Right cardiac atrium (tissue), 5 donors: Measurements from ENCODE around the gene CTSH. TPM values are rescaled to one million over a fixed set of nuclear protein-coding genes. Genes with fewer than 3 reads are reported as not detected.
A peak's percentile ranks its signal among the peaks of the same experiment; 100 is the strongest.

Source experiments
- ATAC-seq, 2 donors: fragments of 200-7000 bp; cut with Tn5 transposase; one replicate each; pipeline versions ENCODE4 v1.8.0 to v1.9.1; 2020; ENCODE audit warnings: moderate library complexity in 2 of 2, mild to moderate bottlenecking in 1 of 2
- DNase-seq, 3 donors: peaks; one replicate each; pipeline ENCODE4 v3.0.0-alpha.2; 2020
- H3K27ac ChIP-seq: one replicate; pipeline ENCODE4 v1.5.1; 2013; ENCODE audit warnings: mild to moderate bottlenecking, low read length, control low read depth, moderate library complexity
- H3K27me3 ChIP-seq: one replicate; pipeline ENCODE4 v1.6.1; 2013; ENCODE audit not compliant: control insufficient read depth, insufficient read depth
- H3K4me1 ChIP-seq: one replicate; pipeline ENCODE4 v1.6.1; 2013; ENCODE audit warnings: low read length; ENCODE audit not compliant: control insufficient read depth, insufficient read depth
- H3K4me3 ChIP-seq: one replicate; pipeline ENCODE4 v1.5.1; 2013; ENCODE audit warnings: low read length, control low read depth
- H3K9me3 ChIP-seq: one replicate; pipeline ENCODE4 v1.6.1; 2013; ENCODE audit warnings: low read length; ENCODE audit not compliant: control insufficient read depth
- WGBS: extraction: QIAGEN DNeasy Blood & Tissue Kit; methylation state at CpG from one replicate; pipeline ENCODE4 v1.1.7; 2013; 5-methylcytosine and 5-hydroxymethylcytosine counted together
- intact Hi-C, 4 donors: fragments of 100-400 bp; cut with DNase I; formaldehyde crosslinking; loops; one replicate each; pipeline versions ENCODE4 v1.11.0 to v1.14.0; 2022 to 2023
- long read RNA-seq, 4 donors: library from polyadenylated mRNA; unstranded; transcript quantifications; one replicate each; pipeline ENCODE4 v2.0.0, GENCODE V29; 2020 to 2021
- polyA plus RNA-seq: library from polyadenylated mRNA; stranded (reverse); fragments of 200-250 nt; gene quantifications from one replicate; pipeline ENCODE4 v1.2.3, GENCODE V29; 2013
- total RNA-seq, 4 donors: library from RNA; stranded (reverse); fragmentation: NEBNext Ultra II Directional; extraction: Animal tissue kit (Norgen Biotek cat#: 25700); gene quantifications; one replicate each; pipeline ENCODE4 v1.2.1, GENCODE V29; 2021
- donor health status: healthy with polysubstance abuse.
- donor health status: DM: no; HTN: yes; CAD: no.
- donor health status: DM: no; HTN: no; CAD: no.
- donor health status: DM: no; HTN: yes; CAD: no; lungs with severe emphysema.
- donor health status: DM: yes; HTN: yes; CAD: no.

Gene CTSH, protein sequence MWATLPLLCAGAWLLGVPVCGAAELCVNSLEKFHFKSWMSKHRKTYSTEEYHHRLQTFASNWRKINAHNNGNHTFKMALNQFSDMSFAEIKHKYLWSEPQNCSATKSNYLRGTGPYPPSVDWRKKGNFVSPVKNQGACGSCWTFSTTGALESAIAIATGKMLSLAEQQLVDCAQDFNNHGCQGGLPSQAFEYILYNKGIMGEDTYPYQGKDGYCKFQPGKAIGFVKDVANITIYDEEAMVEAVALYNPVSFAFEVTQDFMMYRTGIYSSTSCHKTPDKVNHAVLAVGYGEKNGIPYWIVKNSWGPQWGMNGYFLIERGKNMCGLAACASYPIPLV
- total RNA-seq (100 to 1,000 TPM in 1 of 4 donors, 10 to 100 TPM in 3; 41.0 to 101 (median 79.4) TPM), polyA plus RNA-seq (126 TPM)
- long read RNA-seq, donor 1, transcript CTSH-201 (12 exons, 2,190 nt): major isoform, 56 of 78 reads
- long read RNA-seq, donor 1, partial matches to known transcripts: 4 of 78 reads
- long read RNA-seq, donor 1, other reads (novel, unspliced or antisense): 18 of 78 reads
- long read RNA-seq, donor 2, transcript CTSH-201 (12 exons, 2,190 nt): major isoform, 36 of 42 reads
- long read RNA-seq, donor 2, partial matches to known transcripts: 3 of 42 reads
- long read RNA-seq, donor 2, other reads (novel, unspliced or antisense): 3 of 42 reads
- long read RNA-seq, donor 3, transcript CTSH-201 (12 exons, 2,190 nt): major isoform, 97 of 121 reads
- long read RNA-seq, donor 3, partial matches to known transcripts: 5 of 121 reads
- long read RNA-seq, donor 3, other reads (novel, unspliced or antisense): 19 of 121 reads
- long read RNA-seq, donor 4, transcript CTSH-201 (12 exons, 2,190 nt): major isoform, 51 of 63 reads
- long read RNA-seq, donor 4, partial matches to known transcripts: 5 of 63 reads
- long read RNA-seq, donor 4, other reads (novel, unspliced or antisense): 7 of 63 reads

DNA sequence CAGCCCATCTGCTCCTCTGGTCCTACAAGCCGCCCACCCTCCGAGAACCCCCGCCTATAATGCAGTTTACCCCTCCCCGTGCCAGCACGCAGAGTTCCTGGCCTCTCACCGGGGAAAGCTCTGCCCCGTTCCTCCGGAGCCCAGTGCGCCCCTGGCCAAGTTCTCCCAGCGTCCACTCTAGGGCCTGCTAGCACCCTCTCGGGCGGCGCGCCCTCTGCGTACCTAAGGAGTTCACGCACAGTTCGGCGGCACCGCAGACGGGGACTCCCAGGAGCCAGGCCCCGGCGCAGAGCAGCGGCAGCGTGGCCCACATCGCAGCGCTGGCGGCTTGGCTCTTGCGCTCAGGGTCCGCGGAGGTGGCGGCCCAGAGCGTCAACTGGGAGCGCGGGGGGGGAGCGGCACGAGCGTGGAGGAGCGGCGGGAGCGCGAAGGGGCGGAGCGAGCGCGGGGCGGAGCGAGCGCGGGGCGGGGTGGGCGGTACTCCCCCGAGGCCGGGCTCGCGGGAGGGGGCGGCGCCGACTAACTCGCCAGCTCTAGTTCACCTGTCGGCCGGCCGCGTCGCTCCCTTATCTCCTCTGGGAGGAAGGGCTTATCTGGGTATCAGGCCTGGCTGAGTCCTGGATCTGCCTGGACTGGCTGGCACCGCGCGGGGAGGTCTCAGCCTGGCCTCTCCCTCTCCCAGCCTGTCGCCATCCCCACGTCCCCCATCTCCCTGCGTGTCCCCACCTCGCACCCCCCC lies at the start of gene CTSH:
TSS of gene CTSH (minus strand) at position 378 of the 739 bp plus-strand sequence. CDS start at position 313, 65 bp downstream.
- intact Hi-C loops: no loop called here
- ATAC-seq (peak; percentile 94 to 95), DNase-seq (peak; percentile 80 to 94 (median 93))
- H3K9me3 ChIP-seq: no peaks in the 10 kb centered on the region
- peak within 1 kb of the TSS; percentile 63 for H3K4me3 ChIP-seq
- H3K27me3 ChIP-seq: no peaks in the 10 kb centered on the region
- peaks cover 3% of the 10 kb centered on the region for H3K4me1 ChIP-seq
- 2% methylated on average over 70 of the region's 71 CpGs for WGBS
- peak within 1 kb of the TSS; percentile 10 for H3K27ac ChIP-seq

DNA sequence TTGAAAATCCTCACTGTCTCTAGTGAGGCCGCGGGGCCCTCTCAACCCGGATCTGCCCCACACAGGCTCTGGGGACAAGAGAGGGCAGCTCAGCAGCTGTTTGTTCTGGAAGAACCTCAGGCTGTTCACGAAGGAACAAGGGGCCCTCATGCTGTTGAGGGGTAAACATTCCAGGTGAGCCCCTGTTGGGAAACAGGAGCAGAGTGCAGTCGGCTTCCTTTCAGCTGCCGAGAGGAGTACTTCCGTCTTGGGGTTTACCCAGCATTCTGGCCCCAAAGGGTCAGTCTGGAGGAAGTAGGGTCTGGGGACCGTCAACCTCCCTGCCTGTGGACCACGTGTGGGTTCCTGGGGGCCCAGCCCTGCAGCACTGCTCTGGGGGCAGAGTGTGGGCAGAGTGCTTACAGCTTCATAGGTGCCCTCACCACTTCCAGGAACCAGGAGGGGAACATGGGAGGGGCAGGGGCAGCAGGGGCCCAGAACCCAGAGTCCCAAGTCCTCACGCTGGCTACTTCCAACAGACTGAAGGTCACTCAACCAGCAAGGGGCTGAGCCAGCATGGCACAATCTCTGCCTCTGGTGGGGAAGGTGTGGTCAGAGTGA lies 49.2 kb upstream of the CTSH start:
- H3K9me3 ChIP-seq: no peaks in the 10 kb centered on the region
- ATAC-seq (no peak), DNase-seq (no peak)
- H3K27ac ChIP-seq: no peak overlapping the region
- H3K4me3 ChIP-seq: no peak overlapping the region
- no peaks in the 10 kb centered on the region for H3K4me1 ChIP-seq
- no peaks in the 10 kb centered on the region for H3K27me3 ChIP-seq
- WGBS: 73% methylated on average over 10 of the region's 10 CpGs
- intact Hi-C loops: no loop called here

DNA sequence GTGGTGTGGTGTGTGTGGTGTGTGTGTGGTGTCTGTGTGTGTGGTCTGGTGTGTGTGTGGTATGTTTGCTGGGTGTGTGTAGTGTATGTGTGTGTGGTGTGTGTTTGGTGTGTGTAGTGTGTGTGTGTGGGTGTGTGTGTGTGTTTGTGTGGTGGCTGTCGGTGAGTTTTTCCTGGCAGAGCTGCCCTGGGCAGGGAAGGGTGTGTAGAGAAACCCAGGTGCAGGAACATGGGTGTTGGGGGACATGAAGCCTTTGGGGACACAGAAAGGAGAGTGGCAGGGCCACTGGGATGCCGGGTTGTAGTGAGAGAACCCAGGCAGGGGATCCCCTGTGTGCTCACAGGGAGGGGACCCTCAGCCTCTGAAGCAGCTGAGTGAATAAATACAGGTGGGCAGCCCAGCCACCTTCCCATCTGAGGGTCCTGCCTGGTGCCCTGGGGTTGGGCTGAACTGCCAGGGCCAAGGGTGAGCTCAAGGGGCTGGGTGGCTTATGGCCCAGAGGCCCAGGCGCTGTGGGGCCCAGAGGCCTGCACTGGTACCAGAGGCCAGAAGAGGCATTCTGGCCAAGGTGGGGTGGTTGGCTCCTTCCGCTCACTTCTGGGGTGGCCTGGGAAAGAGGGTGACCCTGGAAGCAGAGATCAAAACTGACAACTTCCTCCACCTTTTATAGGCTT lies 48.5 kb upstream of the CTSH start:
- WGBS: 89% methylated on average over 4 of the region's 4 CpGs
- H3K27me3 ChIP-seq: no peaks in the 10 kb centered on the region
- no peaks in the 10 kb centered on the region for H3K4me1 ChIP-seq
- intact Hi-C loops: no loop called here
- no peak overlapping the region for H3K4me3 ChIP-seq
- H3K27ac ChIP-seq: no peak overlapping the region
- no peaks in the 10 kb centered on the region for H3K9me3 ChIP-seq
- ATAC-seq (no peak), DNase-seq (no peak)

DNA sequence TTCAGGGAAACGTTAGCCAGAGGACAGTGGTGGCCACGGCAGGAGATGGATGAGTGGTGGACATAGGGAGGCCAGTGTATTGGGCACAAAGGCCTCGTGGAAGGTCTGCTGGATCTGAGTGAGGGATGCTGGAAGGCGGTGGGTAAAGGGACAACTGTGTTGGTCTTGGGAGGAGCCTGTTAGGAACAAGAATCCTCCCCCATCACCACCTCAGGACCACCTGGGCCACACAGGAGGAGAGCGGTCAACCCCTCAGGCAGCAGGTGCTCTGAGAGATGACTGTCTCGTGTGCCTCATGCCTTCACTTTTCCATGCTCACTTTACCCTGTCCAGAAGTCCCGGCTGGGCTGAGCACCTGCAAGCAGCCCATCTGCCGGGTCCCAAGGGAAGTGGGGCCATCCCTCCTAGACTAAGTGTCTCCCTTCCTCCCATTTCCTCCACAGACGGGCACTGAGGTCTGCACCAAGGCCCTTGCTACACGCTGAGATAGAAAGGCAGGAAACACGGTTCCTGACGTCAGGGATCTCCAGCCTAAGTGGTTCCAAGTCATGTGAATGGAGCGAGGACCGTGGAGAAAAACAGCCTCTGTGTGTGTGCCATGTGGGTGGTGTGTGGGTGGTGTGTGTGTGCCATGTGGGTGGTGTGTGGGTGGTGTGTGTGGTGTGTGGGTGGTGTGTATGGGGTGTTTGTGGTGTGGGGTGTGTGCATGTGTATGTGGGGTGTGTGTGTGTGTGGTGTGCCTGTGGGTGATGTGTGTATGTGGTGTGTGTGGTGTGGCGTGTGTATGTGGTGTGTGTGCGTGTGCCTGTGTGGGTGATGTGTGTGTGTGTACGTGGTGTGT lies 47.8 kb upstream of the CTSH start:
- no peak overlapping the region for H3K4me3 ChIP-seq
- no peaks in the 10 kb centered on the region for H3K4me1 ChIP-seq
- H3K27me3 ChIP-seq: no peaks in the 10 kb centered on the region
- H3K27ac ChIP-seq: no peak overlapping the region
- intact Hi-C loops: no loop called here
- no peaks in the 10 kb centered on the region for H3K9me3 ChIP-seq
- WGBS: 67% methylated on average over 17 of the region's 17 CpGs
- no peak for DNase-seq
- ATAC-seq: peak in 1 of 2 donors; percentile 17

DNA sequence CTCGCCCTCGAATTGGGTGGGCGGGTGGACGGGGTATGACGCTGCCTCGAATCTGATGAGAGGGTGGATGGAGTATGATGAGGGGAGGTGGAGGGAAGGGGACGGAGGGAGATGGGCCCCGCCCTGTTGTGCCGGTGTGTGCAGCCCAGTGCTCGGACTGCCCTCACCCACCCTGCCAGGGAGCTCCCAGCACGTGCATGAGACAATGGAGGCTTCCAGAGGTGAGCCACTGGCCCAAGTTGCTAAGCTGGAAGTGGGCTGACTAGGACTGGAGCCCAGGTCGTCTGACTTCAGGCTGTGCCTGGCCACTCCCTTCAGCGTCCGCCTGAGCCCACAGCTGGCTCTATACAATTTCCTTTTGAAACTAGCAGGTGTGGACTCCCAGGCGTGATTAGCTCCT lies 47.0 kb upstream of the CTSH start:
- intact Hi-C loops: no loop called here
- no peaks in the 10 kb centered on the region for H3K4me1 ChIP-seq
- H3K4me3 ChIP-seq: no peak overlapping the region
- H3K9me3 ChIP-seq: no peaks in the 10 kb centered on the region
- H3K27ac ChIP-seq: no peak overlapping the region
- ATAC-seq (no peak), DNase-seq (no peak)
- WGBS: 89% methylated on average over 15 of the region's 15 CpGs
- no peaks in the 10 kb centered on the region for H3K27me3 ChIP-seq

DNA sequence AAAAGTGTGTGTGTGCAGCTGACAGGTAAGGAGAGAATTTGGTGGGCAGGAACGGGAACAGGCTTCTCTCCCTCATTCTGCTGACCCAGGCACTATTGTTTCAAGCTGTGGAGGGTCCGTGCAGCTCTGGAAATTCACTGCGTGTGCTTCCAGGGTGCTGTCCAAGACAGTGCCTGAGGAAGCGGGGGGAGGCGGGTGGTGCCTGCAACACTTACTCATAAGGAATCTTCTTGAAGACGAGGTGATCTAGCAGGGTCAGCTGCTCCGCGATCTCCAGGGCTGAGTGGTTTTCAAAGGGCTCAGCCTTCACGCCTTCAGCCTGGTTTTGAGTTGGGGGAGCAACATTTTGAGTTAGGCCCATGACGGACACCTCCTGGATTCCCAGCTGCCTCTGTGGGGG lies 46.6 kb upstream of the CTSH start:
- DNase-seq (no peak), ATAC-seq (no peak)
- H3K9me3 ChIP-seq: no peaks in the 10 kb centered on the region
- WGBS: 88% methylated on average over 10 of the region's 10 CpGs
- intact Hi-C loops: no loop called here
- H3K27me3 ChIP-seq: no peaks in the 10 kb centered on the region
- H3K4me1 ChIP-seq: no peaks in the 10 kb centered on the region
- no peak overlapping the region for H3K27ac ChIP-seq
- H3K4me3 ChIP-seq: no peak overlapping the region

DNA sequence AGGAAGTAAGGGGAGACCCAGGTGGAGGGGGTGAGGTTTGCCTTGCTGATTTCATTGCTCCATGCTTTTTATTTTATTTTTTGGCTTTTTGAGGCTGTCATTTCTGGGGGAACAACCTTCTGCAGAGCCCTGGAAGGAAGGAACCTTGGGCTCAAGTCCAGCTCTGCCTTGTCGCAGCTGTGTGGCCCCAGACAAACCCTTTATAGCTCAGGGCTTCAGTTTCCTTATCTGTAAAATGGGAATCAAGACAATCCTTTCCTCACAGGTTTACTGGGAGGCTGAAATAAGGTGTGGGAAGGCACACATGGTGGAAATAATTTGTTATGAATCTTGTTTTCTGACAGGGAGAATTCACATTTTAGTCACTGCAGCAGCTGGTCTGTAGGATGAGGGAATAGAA lies 45.4 kb upstream of the CTSH start:
- H3K27me3 ChIP-seq: no peaks in the 10 kb centered on the region
- no peak for ATAC-seq
- 56% methylated on average over 1 of the region's 1 CpG for whole genome bisulfite sequencing
- H3K4me1 ChIP-seq: no peaks in the 10 kb centered on the region
- no peak for DNase-seq
- H3K27ac ChIP-seq: no peak overlapping the region
- no peaks in the 10 kb centered on the region for H3K9me3 ChIP-seq
- intact Hi-C loops: no loop called here
- H3K4me3 ChIP-seq: no peak overlapping the region

DNA sequence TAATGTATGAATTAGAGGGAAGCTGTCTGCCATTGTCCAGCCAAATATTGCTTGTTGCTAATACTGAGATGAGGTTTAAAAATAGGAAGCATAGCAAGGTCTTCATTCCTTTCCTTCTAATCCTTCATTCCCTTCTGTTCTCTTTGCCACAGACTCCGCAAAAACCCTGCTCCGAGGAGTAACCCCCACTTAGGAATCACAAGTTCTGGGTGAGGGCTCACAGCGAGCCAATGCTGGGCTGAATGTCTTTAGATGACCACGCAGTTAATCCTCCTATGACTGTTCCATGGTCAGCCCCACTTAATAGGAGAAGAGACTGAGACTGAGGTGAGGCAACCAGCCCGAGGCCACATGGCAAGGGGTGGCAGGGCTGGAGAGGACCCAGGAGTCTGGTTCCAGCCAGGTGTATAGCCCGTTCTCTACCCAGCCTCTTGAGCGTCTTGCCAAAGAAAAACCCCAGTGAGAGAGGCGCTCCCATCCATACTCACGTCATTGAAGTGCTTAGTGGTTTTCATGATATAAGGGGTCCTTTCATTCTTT lies 44.9 kb upstream of the CTSH start:
- no peaks in the 10 kb centered on the region for H3K4me1 ChIP-seq
- intact Hi-C loops: no loop called here
- H3K9me3 ChIP-seq: no peaks in the 10 kb centered on the region
- no peak overlapping the region for H3K27ac ChIP-seq
- 93% methylated on average over 9 of the region's 9 CpGs for WGBS
- DNase-seq: no peak
- H3K27me3 ChIP-seq: no peaks in the 10 kb centered on the region
- H3K4me3 ChIP-seq: no peak overlapping the region
- ATAC-seq: no peak

DNA sequence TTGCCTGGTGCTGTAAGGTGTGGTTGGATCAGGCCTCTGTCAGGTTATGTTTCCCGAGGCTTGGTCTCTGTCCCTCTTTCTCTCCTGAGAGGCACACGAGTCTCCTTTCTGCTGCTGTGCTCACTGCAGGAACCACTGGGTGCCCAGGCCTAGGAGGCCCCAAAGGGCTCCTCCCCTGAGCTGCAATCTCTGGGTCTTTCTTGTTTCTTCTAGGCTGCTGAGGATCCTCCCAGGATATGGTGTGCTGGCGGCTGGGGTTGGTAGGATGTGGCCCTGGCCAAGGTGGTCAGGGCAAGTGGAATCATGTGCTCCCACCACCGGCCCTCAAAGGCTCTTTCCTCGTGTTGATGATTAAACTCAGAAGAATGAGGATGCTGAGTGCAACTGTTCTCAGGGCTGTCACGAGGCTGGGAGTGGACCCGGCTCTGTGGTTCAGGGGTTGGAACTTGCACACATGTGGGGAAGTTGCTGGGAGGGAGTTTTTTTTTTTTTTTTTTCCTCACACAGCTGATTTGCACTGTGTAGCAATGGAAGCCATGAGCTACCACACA lies 43.6 kb upstream of the CTSH start:
- intact Hi-C loops: no loop called here
- 39% methylated on average over 7 of the region's 7 CpGs for WGBS
- H3K27ac ChIP-seq: no peak overlapping the region

More for the DNA sequence above, 43.6 kb upstream of the CTSH start:
- DNase-seq (peak; percentile 66 to 83 (median 78)), ATAC-seq (peak; percentile 69 to 85)
- Histone ChIP-seq H3K4me3 (no peak overlapping the region), H3K4me1 (no peaks in the 10 kb centered on the region), H3K27me3 (no peaks in the 10 kb centered on the region), H3K9me3 (no peaks in the 10 kb centered on the region)
